H9 (cell line): ENCODE data around the gene PRIMPOL. TPM values are rescaled to one million over a fixed set of nuclear protein-coding genes. Genes with fewer than 3 reads are reported as not detected.

ENCODE experiments used
- DNase-seq: peaks from one replicate; pipeline ENCODE4 v3.0.0-alpha.2; 2017
- H2AFZ ChIP-seq: one replicate; pipeline ENCODE4 v1.6.1; 2013; ENCODE audit warnings: mild to moderate bottlenecking, low read length, control low read depth, moderate library complexity
- H2AK5ac ChIP-seq: 2 replicates; pipeline ENCODE4 v1.6.1; 2013; ENCODE audit warnings: low read length, control low read depth, mixed read lengths; ENCODE audit not compliant: insufficient read length
- H2BK120ac ChIP-seq: one replicate; pipeline ENCODE4 v1.6.1; 2013; ENCODE audit warnings: low read depth, mild to moderate bottlenecking, low read length, control low read depth, inconsistent platforms; ENCODE audit not compliant: poor library complexity, severe bottlenecking
- H2BK12ac ChIP-seq: 2 replicates; pipeline ENCODE4 v1.6.1; 2013; ENCODE audit warnings: low read length, control low read depth, mixed read lengths, low read depth; ENCODE audit not compliant: insufficient read length
- H2BK15ac ChIP-seq: 2 replicates; pipeline ENCODE4 v1.6.1; 2013; ENCODE audit warnings: low read depth, low read length, control low read depth
- H2BK20ac ChIP-seq: one replicate; pipeline ENCODE4 v1.6.1; 2013; ENCODE audit warnings: low read depth, mild to moderate bottlenecking, low read length, control low read depth, inconsistent platforms; ENCODE audit not compliant: poor library complexity, severe bottlenecking
- H2BK5ac ChIP-seq: 2 replicates; pipeline ENCODE4 v1.6.1; 2013; ENCODE audit warnings: low read length, control low read depth, mixed read lengths; ENCODE audit not compliant: insufficient read length
- H3K14ac ChIP-seq: 2 replicates; pipeline ENCODE4 v1.6.1; 2013; ENCODE audit warnings: low read length, control low read depth; ENCODE audit not compliant: insufficient read depth
- H3K18ac ChIP-seq: 2 replicates; pipeline ENCODE4 v1.6.1; 2013; ENCODE audit warnings: low read depth, mild to moderate bottlenecking, mixed read lengths, low read length, control low read depth; ENCODE audit not compliant: insufficient read length
- H3K23ac ChIP-seq: 2 replicates; pipeline ENCODE4 v1.6.1; 2013; ENCODE audit warnings: low read length, control low read depth, mixed read lengths, low read depth; ENCODE audit not compliant: insufficient read length
- H3K23me2 ChIP-seq: 2 replicates; pipeline ENCODE4 v1.6.1; 2013; ENCODE audit warnings: low read depth, mild to moderate bottlenecking, mixed read lengths, low read length, control low read depth; ENCODE audit not compliant: insufficient read length, poor library complexity, severe bottlenecking
- H3K27ac ChIP-seq: 2 replicates; pipeline ENCODE4 v1.5.1; 2013; ENCODE audit warnings: low read length, control low read depth, mixed read lengths, low read depth; ENCODE audit not compliant: insufficient read length
- H3K27me3 ChIP-seq: 2 replicates; pipeline ENCODE4 v1.6.1; 2013; ENCODE audit warnings: low read length, control low read depth, inconsistent platforms; ENCODE audit not compliant: insufficient read depth
- H3K4ac ChIP-seq: 2 replicates; pipeline ENCODE4 v1.6.1; 2013; ENCODE audit warnings: low read depth, mild to moderate bottlenecking, control low read depth, inconsistent platforms, low read length, moderate library complexity
- H3K4me1 ChIP-seq: 2 replicates; pipeline ENCODE4 v1.6.1; 2013; ENCODE audit warnings: low read length, control low read depth, inconsistent platforms; ENCODE audit not compliant: insufficient read depth
- H3K4me2 ChIP-seq: 2 replicates; pipeline ENCODE4 v1.6.1; 2013; ENCODE audit warnings: low read length, control low read depth, mixed read lengths; ENCODE audit not compliant: insufficient read length, insufficient read depth
- H3K56ac ChIP-seq: 2 replicates; pipeline ENCODE4 v1.6.1; 2013; ENCODE audit warnings: low read depth, mild to moderate bottlenecking, mixed read lengths, low read length, control low read depth; ENCODE audit not compliant: insufficient read length
- H3K79me1 ChIP-seq: 2 replicates; pipeline ENCODE4 v1.6.1; 2013; ENCODE audit warnings: low read depth, mild to moderate bottlenecking, moderate library complexity, low read length, control low read depth, inconsistent platforms; ENCODE audit not compliant: insufficient read depth, poor library complexity, severe bottlenecking
- H3K79me2 ChIP-seq: 2 replicates; pipeline ENCODE4 v1.6.1; 2013; ENCODE audit warnings: low read length, control low read depth, inconsistent platforms; ENCODE audit not compliant: insufficient read depth
- H3K9ac ChIP-seq: 2 replicates; pipeline ENCODE4 v1.6.1; 2013; ENCODE audit warnings: low read length, control low read depth, mixed read lengths; ENCODE audit not compliant: insufficient read length; ENCODE audit errors: extremely low read depth
- H3K9me3 ChIP-seq: one replicate; pipeline ENCODE4 v1.6.1; 2013; ENCODE audit warnings: low read depth, low read length, inconsistent platforms; ENCODE audit not compliant: control insufficient read depth
- H3T11ph ChIP-seq: one replicate; pipeline ENCODE4 v1.6.1; 2013; ENCODE audit warnings: mild to moderate bottlenecking, low read length, control low read depth, inconsistent platforms
- H4K20me1 ChIP-seq: one replicate; pipeline ENCODE4 v1.6.1; 2013; ENCODE audit not compliant: control insufficient read depth, insufficient read length, insufficient read depth
- H4K5ac ChIP-seq: 2 replicates; pipeline ENCODE4 v1.6.1; 2013; ENCODE audit warnings: low read depth, mild to moderate bottlenecking, mixed read lengths, low read length, control low read depth; ENCODE audit not compliant: insufficient read length
- H4K8ac ChIP-seq: replicated peaks from 2 replicates; pipeline ENCODE4 v1.6.1; 2013; ENCODE audit warnings: low read length, control low read depth, mixed read lengths, low read depth; ENCODE audit not compliant: insufficient read length
- H4K91ac ChIP-seq: 2 replicates; pipeline ENCODE4 v1.6.1; 2013; ENCODE audit warnings: low read depth, mild to moderate bottlenecking, moderate library complexity, mixed read lengths, low read length, control low read depth; ENCODE audit not compliant: insufficient read length
- H3K27ac Mint-ChIP-seq, 3 experiments: 2 replicates in 2 of 3; 3 replicates in 1 of 3; pipeline ENCODE4 v1.8.0; 2020 to 2021; ENCODE audit warnings: mixed read lengths in 3 of 3, mild to moderate bottlenecking in 1 of 3, moderate library complexity in 1 of 3
- H3K27me3 Mint-ChIP-seq: 2 replicates; pipeline ENCODE4 v1.8.0; 2021; ENCODE audit warnings: low read depth, mild to moderate bottlenecking, moderate library complexity, mixed read lengths
- H3K36me3 Mint-ChIP-seq, 3 experiments: 2 replicates in 2 of 3; 3 replicates in 1 of 3; pipeline ENCODE4 v1.8.0; 2020 to 2021; ENCODE audit warnings: low read depth in 3 of 3, mixed read lengths in 3 of 3; ENCODE audit not compliant: insufficient read depth in 1 of 3
- H3K4me1 Mint-ChIP-seq, 2 experiments: 2 replicates each; pipeline ENCODE4 v1.8.0; 2020; ENCODE audit warnings: mixed read lengths in 2 of 2
- H3K4me3 Mint-ChIP-seq, 2 experiments: 2 replicates in 1 of 2; 3 replicates in 1 of 2; pipeline ENCODE4 v1.8.0; 2020 to 2021; ENCODE audit warnings: mild to moderate bottlenecking in 2 of 2, mixed read lengths in 2 of 2, moderate library complexity in 1 of 2
- H3K9me3 Mint-ChIP-seq, 2 experiments: 2 replicates in 1 of 2; 3 replicates in 1 of 2; pipeline ENCODE4 v1.8.0; 2020; ENCODE audit warnings: mild to moderate bottlenecking in 2 of 2, mixed read lengths in 2 of 2, moderate library complexity in 1 of 2
- WGBS: extraction: QIAGEN DNeasy Blood & Tissue Kit; methylation state at CpG from one replicate; pipeline ENCODE4 v1.1.7; 2013; ENCODE audit warnings: missing lambda C conversion rate, low lambda C conversion rate, mixed read lengths; ENCODE audit not compliant: insufficient read length; ENCODE audit errors: extremely low coverage; 5-methylcytosine and 5-hydroxymethylcytosine counted together
- total RNA-seq: library from RNA; stranded (reverse); gene quantifications from 2 replicates; pipeline ENCODE4 v1.2.1, GENCODE V29; 2021
- TF ChIP-seq, protein P1 (sequence below): fragments of 200-600 bp; sonication (generic); conservative IDR thresholded peaks from 3 replicates; pipeline ENCODE4 v1.8.0; 2021; ENCODE audit warnings: antibody characterized with exemption, mild to moderate bottlenecking

Gene PRIMPOL
- total RNA-seq, 1 experiment from 2014 or later = 4.9 TPM

DNA sequence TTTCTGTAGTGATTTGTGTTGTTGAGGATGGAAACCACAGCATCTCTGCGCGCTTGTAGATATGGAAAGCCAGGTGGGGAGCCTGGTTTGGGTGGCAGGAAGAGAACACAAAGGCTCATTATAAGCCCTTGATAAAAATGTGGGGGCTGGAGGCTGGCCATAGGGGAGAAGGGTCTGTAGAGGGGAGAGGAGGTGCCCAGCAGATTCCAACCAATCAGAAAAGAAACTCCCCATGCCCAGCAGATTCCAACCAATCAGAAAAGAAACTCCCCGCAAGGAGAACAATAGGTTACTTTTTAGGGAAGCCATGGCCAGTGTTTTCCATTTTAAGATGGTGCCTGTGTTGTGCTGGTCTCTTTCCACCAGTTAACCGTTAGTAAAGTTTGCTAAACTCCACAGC lies 94.1 kb downstream of the PRIMPOL start:
- no peak overlapping the region for H2AFZ ChIP-seq
- TF ChIP-seq, protein P1, sequence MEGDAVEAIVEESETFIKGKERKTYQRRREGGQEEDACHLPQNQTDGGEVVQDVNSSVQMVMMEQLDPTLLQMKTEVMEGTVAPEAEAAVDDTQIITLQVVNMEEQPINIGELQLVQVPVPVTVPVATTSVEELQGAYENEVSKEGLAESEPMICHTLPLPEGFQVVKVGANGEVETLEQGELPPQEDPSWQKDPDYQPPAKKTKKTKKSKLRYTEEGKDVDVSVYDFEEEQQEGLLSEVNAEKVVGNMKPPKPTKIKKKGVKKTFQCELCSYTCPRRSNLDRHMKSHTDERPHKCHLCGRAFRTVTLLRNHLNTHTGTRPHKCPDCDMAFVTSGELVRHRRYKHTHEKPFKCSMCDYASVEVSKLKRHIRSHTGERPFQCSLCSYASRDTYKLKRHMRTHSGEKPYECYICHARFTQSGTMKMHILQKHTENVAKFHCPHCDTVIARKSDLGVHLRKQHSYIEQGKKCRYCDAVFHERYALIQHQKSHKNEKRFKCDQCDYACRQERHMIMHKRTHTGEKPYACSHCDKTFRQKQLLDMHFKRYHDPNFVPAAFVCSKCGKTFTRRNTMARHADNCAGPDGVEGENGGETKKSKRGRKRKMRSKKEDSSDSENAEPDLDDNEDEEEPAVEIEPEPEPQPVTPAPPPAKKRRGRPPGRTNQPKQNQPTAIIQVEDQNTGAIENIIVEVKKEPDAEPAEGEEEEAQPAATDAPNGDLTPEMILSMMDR = no peak
- no peaks in the 10 kb centered on the region for H3K27me3 ChIP-seq
- no peak overlapping the region for H2BK120ac ChIP-seq
- no peak for DNase-seq
- no peak overlapping the region for H2BK12ac ChIP-seq
- H3K23me2 ChIP-seq = no peaks in the 10 kb centered on the region
- no peaks in the 10 kb centered on the region for H3K79me1 ChIP-seq
- no peak overlapping the region for H4K91ac ChIP-seq
- H3K9me3 ChIP-seq = no peaks in the 10 kb centered on the region
- Mint-ChIP-seq H3K4me3 (no peak overlapping the region), H3K27ac (no peak overlapping the region; a peak in 1 of 7 replicates), H3K9me3 (peaks cover 30 to 34% of the 10 kb centered on the region in 2 experiments), H3K4me1 (peaks cover 27 to 34% of the 10 kb centered on the region in 2 experiments), H3K27me3 (peaks cover 24% of the 10 kb centered on the region), H3K36me3 (peaks cover 16 to 21% (median 21%) of the 10 kb centered on the region in 3 experiments)
- H3K18ac ChIP-seq = no peak overlapping the region
- no peak overlapping the region for H3T11ph ChIP-seq
- no peak overlapping the region for H3K14ac ChIP-seq
- no peak overlapping the region for H3K4ac ChIP-seq
- no peak overlapping the region for H3K9ac ChIP-seq
- H4K5ac ChIP-seq = no peak overlapping the region
- H3K27ac ChIP-seq = no peak overlapping the region
- no CpG with 5 or more reads among the region's 4 CpGs for WGBS
- no peak overlapping the region for H3K4me2 ChIP-seq
- no peak overlapping the region for H3K56ac ChIP-seq
- H4K8ac ChIP-seq = no peak overlapping the region
- H2BK15ac ChIP-seq = no peak overlapping the region
- H2BK5ac ChIP-seq = no peak overlapping the region
- H4K20me1 ChIP-seq = no peaks in the 10 kb centered on the region
- no peak overlapping the region for H2AK5ac ChIP-seq
- no peak overlapping the region for H3K23ac ChIP-seq
- no peaks in the 10 kb centered on the region for H3K79me2 ChIP-seq
- no peak overlapping the region for H2BK20ac ChIP-seq
- H3K4me1 ChIP-seq = peaks cover 3% of the 10 kb centered on the region; the same call in 1 of the 2 replicates
